GM21619 (cell line): ENCODE measurements around the gene UBE3D.
"Not testable (repeated sequence)": the region's sequence is repeated elsewhere in the genome, so short reads cannot be mapped to it uniquely, and the experiment has no call there.

Experiments
- ATAC-seq: cut with Tn5 transposase; IDR thresholded peaks from one replicate; pipeline ENCODE4 v1.9.1; 2021; ENCODE audit not compliant: unreplicated experiment

Gene UBE3D

DNA sequence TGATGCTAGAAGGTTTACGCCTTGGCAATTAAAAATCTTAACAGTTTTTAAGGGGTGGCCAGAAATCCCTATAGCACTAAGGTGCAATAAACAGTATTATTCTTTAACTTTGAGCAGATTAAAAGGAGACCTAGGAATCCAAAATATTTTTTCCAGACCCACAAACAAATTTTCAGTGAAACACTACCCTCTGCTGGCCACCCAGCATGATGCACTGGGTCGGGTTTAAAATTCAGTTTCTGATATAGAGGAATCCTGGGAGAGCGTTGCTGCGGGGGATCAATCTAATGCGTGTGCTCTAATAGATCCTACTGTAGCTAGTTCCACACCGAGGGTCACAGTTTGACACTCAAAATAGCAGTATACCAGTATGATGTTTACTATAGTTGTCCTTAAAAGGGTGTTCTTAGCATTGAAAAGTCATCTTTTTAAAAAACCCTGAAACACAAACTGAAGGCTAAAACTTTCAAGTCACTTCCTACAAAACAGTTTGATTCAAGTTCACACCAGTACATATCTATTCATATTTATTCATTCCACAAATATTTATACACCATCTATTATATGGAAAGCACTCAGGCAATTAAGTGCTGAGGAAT lies 10.2 kb downstream of the UBE3D start:
- peak; percentile 35 for ATAC-seq

- ATAC-seq: no peak
These were observed 12.0 kb downstream of the UBE3D start for GRCh38 chr6:83053678-83054077.

GRCh38 chr6:83051377-83052172 lies 14.1 kb downstream of the UBE3D start:
- no peak for ATAC-seq

- no peak for ATAC-seq
These were observed 18.4 kb downstream of the UBE3D start for GRCh38 chr6:83047065-83047754.

GRCh38 chr6:83044091-83044768 lies 21.4 kb downstream of the UBE3D start:
- ATAC-seq: no peak

DNA sequence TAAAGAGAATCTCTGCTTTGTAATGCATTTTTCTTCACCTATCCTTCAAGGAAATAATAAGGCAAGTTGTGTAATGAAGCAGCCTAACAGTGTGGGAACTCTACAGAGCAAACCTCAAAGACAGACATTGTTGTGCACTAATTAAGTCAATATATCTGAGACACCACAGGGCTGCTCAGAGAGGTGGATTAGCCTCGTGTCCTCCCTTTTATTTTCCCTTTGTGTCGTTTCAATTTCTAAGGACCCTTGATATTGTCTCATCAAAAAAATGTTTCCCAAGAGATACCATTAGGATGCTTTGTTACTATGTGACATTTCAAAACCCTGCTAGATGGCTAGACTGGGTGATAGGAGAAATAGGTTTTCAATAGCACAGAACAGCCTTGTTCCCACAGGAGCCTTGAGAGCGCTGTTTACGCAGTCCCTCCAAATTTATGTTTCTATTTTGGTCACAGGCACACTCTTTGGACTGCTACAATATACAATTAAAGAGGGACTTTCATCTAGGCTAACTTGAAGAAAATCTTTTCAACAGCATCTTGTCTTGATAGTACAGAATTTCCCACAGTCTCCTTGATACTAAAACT lies 23.1 kb downstream of the UBE3D start:
- no peak for ATAC-seq

GRCh38 chr6:83038246-83038645 lies 27.4 kb downstream of the UBE3D start:
- ATAC-seq: no peak

DNA sequence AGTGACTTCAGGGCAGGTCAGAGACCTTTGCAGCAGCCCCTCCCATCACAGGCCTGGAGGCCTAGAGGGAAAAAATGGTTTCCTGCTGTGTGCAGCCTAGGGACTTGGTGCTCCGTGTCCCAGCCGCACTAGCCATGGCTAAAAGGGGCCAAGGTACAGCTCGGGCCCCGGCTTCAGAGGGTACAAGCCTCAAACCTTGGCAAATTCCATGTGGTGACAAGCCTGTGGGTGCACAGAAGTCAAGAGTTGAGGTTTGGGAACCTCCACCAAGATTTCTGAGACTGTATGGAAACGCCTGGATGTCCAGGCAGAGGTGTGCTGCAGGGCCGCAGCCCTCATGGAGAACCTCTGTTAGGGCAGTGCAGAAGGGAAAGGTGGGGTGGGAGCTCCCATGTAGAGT lies 34.0 kb downstream of the UBE3D start:
- ATAC-seq: no peak

- no peak for ATAC-seq
These were observed 45.9 kb downstream of the UBE3D start for GRCh38 chr6:83019741-83020140.

DNA sequence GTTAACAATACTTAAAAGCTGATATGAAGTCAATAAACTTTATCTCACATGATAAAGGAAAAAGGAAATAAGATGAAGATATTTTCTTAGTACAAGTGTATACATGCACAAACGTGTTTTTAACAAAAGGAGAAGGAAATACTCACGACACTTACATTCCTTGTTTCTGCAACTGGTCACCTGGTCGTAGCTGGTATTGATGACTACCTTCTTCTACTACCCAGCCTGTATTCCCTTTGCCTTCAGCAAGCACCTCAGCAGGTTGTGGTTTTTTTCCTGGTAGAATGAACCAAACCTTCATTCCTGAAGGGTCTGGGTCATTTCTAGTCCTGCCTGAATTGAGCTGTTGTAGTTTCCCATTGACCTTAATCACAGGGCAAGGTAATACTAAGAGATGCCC lies 54.5 kb downstream of the UBE3D start:
- ATAC-seq: not testable (repeated sequence)

GRCh38 chr6:83008626-83009025 lies 57.0 kb downstream of the UBE3D start:
- no peak for ATAC-seq

DNA sequence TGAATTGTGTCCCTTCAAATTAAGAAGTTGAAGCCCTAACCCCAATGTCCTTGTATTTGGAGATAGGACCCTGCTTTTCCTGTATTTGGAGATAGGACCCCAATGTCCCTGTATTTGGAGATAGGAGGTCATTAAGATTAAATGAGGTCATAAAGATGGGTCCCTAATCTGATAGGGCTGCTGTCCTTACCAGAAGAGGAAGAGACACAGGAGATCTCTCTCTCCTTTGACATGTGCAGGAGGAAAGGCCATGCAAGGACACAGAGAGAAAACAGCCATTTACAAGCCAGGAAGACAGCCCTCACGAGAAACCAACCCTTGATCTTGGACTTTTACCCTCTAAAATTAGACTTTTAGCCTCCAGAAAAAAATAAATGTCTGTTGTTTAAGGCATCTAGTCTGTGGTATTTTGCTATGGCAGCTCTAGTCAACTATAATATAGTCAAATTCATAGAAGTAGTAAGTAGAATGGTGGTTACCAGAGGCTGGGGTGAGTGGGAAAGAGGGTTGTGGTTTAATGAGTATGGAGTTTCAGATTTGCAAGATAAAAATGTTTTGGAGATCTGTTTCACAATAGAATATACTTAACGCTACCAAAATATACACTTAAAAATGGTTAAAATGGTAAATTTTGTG lies 59.3 kb downstream of the UBE3D start:
- ATAC-seq: no peak

DNA sequence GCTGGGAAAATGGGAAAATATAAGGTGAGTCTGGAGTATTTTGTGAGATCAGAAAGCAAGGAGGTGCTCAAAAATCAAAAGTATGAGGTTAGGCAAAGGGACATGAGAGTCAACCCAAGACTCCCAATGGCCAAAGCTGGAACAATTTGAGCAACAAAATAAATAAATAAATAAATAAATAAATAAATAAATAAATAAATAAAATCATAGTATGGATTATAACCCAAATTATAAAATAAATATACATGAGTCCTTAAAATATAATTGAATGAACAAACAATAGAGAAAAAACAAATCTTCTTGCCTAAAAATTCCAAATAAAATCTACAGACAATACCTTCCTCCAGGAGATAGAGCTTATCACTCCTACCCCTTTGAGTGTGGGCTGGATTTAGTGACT lies 69.5 kb downstream of the UBE3D start:
- ATAC-seq: no peak

DNA sequence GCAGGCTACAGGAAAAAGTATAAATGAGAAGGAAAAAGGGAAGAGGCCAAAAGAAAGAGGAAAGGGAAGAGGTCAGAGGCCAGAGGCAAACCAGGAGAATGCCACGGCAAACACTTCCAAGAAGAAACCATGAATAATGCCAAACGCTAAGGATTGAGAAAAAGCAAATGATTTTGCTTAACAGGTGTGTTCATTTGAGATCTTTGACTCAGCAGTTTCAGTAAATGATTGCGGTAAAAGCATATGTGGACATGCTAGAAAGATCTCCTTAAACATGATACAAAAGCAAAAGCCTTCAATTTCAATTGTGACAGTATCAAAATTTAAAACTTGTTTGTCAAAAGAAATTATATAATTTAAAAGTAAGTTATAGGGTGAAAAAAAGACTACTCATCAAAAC lies 70.6 kb downstream of the UBE3D start:
- ATAC-seq: no peak

DNA sequence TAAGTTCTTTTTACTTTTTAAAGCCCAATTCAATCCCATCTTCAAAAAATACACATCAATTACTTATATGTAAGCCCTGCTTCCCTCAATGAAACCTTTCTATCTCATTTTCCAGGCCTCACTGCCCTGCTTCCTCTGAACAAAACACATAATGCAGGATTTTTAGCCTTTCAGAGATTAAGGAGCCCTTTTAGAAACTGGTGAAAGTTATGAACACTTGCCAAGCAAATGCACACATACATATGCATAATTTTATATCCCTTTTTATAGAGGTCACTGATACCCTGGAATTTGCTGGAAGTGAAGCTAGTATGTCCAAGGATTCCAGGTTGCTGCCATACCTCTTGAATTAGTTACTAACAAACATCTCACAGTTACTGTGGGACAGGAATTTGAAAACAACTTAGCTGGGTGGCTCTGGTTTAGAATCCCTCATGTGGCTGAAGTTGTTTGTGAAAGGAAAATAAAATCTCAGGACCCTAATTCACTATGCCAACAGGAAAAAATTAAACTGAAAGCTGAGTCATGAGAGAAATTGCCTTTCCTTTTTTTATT lies 75.8 kb downstream of the UBE3D start:
- ATAC-seq: no peak

DNA sequence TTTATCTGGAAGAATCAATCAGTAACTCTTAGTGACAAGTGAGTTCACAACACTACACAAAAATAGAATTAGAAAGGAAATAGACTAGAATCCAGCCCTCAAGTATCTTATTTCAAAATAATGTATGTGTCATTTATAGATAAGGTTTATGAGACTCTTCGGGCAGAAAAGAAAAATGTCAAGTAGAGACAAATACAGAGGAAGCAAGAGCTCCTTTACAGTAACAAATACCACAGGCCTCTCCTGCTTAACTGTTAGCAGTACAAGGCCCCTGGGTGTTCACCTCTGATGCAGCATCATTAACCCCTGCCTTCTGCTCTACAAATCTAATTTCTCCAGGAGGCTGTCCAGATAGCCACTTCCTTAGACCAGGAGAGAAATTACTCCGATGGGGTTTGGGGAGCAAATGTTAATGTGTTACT lies 76.7 kb downstream of the UBE3D start:
- ATAC-seq: no peak

- ATAC-seq: no peak
These were observed 77.7 kb downstream of the UBE3D start for GRCh38 chr6:82987951-82988350.

GRCh38 chr6:82987416-82987815 lies 78.2 kb downstream of the UBE3D start:
- no peak for ATAC-seq

GRCh38 chr6:82984720-82985119 lies 80.9 kb downstream of the UBE3D start:
- no peak for ATAC-seq

- ATAC-seq: no peak
These were observed 85.6 kb downstream of the UBE3D start for GRCh38 chr6:82980086-82980485.
